MCF 10A (cell line): ENCODE data around the gene RAB9A. TPM values are rescaled to one million over a fixed set of nuclear protein-coding genes. Genes with fewer than 3 reads are reported as not detected.

Source experiments
- BruUV-seq: library from RNA; stranded (reverse); fragments of 400-500 nt; replicated peaks from 2 replicates; lab custom pipeline; 2021; lab: Mats Ljungman, UMichigan
- CTCF ChIA-PET: fragments of 300-600 bp; sonication (Branson Sonifier 250); formaldehyde crosslinking; extraction: SDS; loops from one replicate; lab custom pipeline; 2021; ENCODE audit warnings: antibody characterized with exemption, inconsistent platforms; lab: Yijun Ruan, JAX
- POLR2A ChIA-PET: fragments of 300-600, 350-650 bp; sonication (Branson Sonifier 250); formaldehyde crosslinking; extraction: SDS; loops from one replicate; lab custom pipeline; 2020; ENCODE audit warnings: antibody characterized with exemption, inconsistent platforms; lab: Yijun Ruan, JAX
- DNase-seq: peaks from one replicate; pipeline ENCODE4 v3.0.0-alpha.2; 2018; ENCODE audit not compliant: unreplicated experiment
- H3K27ac Mint-ChIP-seq: one replicate; pipeline ENCODE4 v1.8.0; 2022; ENCODE audit warnings: mild to moderate bottlenecking, low read depth, mixed read lengths; ENCODE audit not compliant: unreplicated experiment
- H3K27me3 Mint-ChIP-seq: one replicate; pipeline ENCODE4 v1.8.0; 2022; ENCODE audit warnings: mixed read lengths; ENCODE audit not compliant: insufficient read depth, unreplicated experiment
- H3K36me3 Mint-ChIP-seq: one replicate; pipeline ENCODE4 v1.8.0; 2022; ENCODE audit warnings: mild to moderate bottlenecking, moderate library complexity, mixed read lengths; ENCODE audit not compliant: insufficient read depth, unreplicated experiment
- H3K4me1 Mint-ChIP-seq: one replicate; pipeline ENCODE4 v1.8.0; 2022; ENCODE audit warnings: mixed read lengths; ENCODE audit not compliant: insufficient read depth, unreplicated experiment
- H3K4me3 Mint-ChIP-seq: one replicate; pipeline ENCODE4 v1.8.0; 2022; ENCODE audit warnings: mild to moderate bottlenecking, moderate library complexity, mixed read lengths; ENCODE audit not compliant: unreplicated experiment
- H3K9me3 Mint-ChIP-seq: one replicate; pipeline ENCODE4 v1.8.0; 2022; ENCODE audit warnings: mixed read lengths; ENCODE audit not compliant: unreplicated experiment
- CTCF ChIP-seq: fragments of 200-600 bp; IDR thresholded peaks from one replicate; pipeline ENCODE4 v1.8.0; 2022; ENCODE audit warnings: antibody characterized with exemption, mild to moderate bottlenecking; ENCODE audit not compliant: unreplicated experiment
- intact Hi-C: fragments of 100-400 bp; cut with micrococcal nuclease; formaldehyde crosslinking; loops from 2 replicates; pipeline ENCODE4 v1.14.1; 2022
- total RNA-seq: library from RNA; stranded (reverse); gene quantifications from 2 replicates; pipeline ENCODE4 v1.2.3, GENCODE V29; 2022

Gene RAB9A
- total RNA-seq, 1 experiment from 2014 or later, result 32.3 TPM

GRCh38 chrX:13703589-13703988, 14.7 kb downstream of the RAB9A start:
- peaks cover 33% of the 10 kb centered on the region for H3K4me1 Mint-ChIP-seq
- no TSS peak for BruUV-seq
- no peak for DNase-seq
- no peak overlapping the region for H3K4me3 Mint-ChIP-seq
- ChIA-PET CTCF (interaction anchor here (1.0 to 1.4 kb wide), 3 partner anchors 10 to 197 kb away, joined by 3 to 5 read pairs (median 3); no protein-coding TSS in a partner anchor), POLR2A (interaction anchor here (1.0 to 2.1 kb wide), 5 partner anchors 9 to 483 kb away, joined by 3 to 11 read pairs (median 4); partner anchors contain the start of genes OFD1 and TRAPPC2)
- TF ChIP-seq CTCF, result no peak
- no peaks in the 10 kb centered on the region for H3K27me3 Mint-ChIP-seq
- intact Hi-C loops, result no loop called here
- no peaks in the 10 kb centered on the region for H3K9me3 Mint-ChIP-seq
- no peak overlapping the region for H3K27ac Mint-ChIP-seq
- H3K36me3 Mint-ChIP-seq, result peaks cover 37% of the 10 kb centered on the region

- no peaks in the 10 kb centered on the region for H3K9me3 Mint-ChIP-seq
- no TSS peak for BruUV-seq
- H3K4me1 Mint-ChIP-seq, result no peaks in the 10 kb centered on the region
- no peak for TF ChIP-seq CTCF
- DNase-seq, result no peak
- ChIA-PET CTCF (interaction anchor here (1.2 to 1.3 kb wide), 2 partner anchors 35 to 65 kb away, joined by 3 to 4 read pairs; no protein-coding TSS in a partner anchor), POLR2A (interaction anchor here (1.1 to 1.2 kb wide), 2 partner anchors 17 to 42 kb away, joined by 3 to 4 read pairs; no protein-coding TSS in a partner anchor)
- H3K27ac Mint-ChIP-seq, result no peak overlapping the region
- no peaks in the 10 kb centered on the region for H3K27me3 Mint-ChIP-seq
- intact Hi-C loops, result no loop called here
- H3K36me3 Mint-ChIP-seq, result peaks cover 73% of the 10 kb centered on the region
- no peak overlapping the region for H3K4me3 Mint-ChIP-seq
Measured at GRCh38 chrX:13711141-13711540, 22.2 kb downstream of the RAB9A start.

- ChIA-PET POLR2A (interaction anchor here (1.5 to 2.8 kb wide), 2 partner anchors 14 to 18 kb away, joined by 3 to 20 read pairs; partner anchors contain the start of genes OFD1 and TRAPPC2), CTCF (interaction anchor here (0.6 to 0.8 kb wide), 2 partner anchors 30 to 315 kb away, joined by 3 to 4 read pairs; no protein-coding TSS in a partner anchor)
- Mint-ChIP-seq H3K4me1 (no peaks in the 10 kb centered on the region), H3K27me3 (no peaks in the 10 kb centered on the region), H3K4me3 (no peak overlapping the region), H3K9me3 (no peaks in the 10 kb centered on the region), H3K36me3 (peaks cover 71% of the 10 kb centered on the region), H3K27ac (no peak overlapping the region)
- BruUV-seq, result no TSS peak
- intact Hi-C loops, result no loop called here
- DNase-seq, result no peak
- no peak for TF ChIP-seq CTCF
Measured at GRCh38 chrX:13716455-13716854, 27.5 kb downstream of the RAB9A start.

GRCh38 chrX:13716905-13717304, 28.0 kb downstream of the RAB9A start:
- POLR2A ChIA-PET, result no interaction called here
- no peak overlapping the region for H3K27ac Mint-ChIP-seq
- CTCF ChIA-PET, result no interaction called here

More at GRCh38 chrX:13716905-13717304, 28.0 kb downstream of the RAB9A start:
- DNase-seq, result no peak
- Mint-ChIP-seq H3K4me1 (no peaks in the 10 kb centered on the region), H3K9me3 (no peaks in the 10 kb centered on the region), H3K4me3 (no peak overlapping the region), H3K27me3 (no peaks in the 10 kb centered on the region), H3K36me3 (peaks cover 70% of the 10 kb centered on the region)
- no peak for TF ChIP-seq CTCF
- intact Hi-C loops, result no loop called here
- BruUV-seq, result no TSS peak
